Stimulated activated CD4-positive, alpha-beta T cell treated with anti-CD3 and anti-CD28 coated beads, Interleukin-2, amount 100 ng/mL, for 24 hours (primary cell): ENCODE measurements around the gene ABL2.
"Not testable (repeated sequence)": the region's sequence is repeated elsewhere in the genome, so short reads cannot be mapped to it uniquely, and the experiment has no call there.

Experiments
- DNase-seq, 2 donors: peaks; one replicate each; pipeline ENCODE4 v3.0.0-alpha.2; 2020

The ABL2 gene

GRCh38 chr1:179213317-179213716 lies 16.2 kb downstream of the ABL2 start:
- not testable (repeated sequence) for DNase-seq

GRCh38 chr1:179208681-179209477 lies 20.6 kb downstream of the ABL2 start:
- no peak for DNase-seq

DNA sequence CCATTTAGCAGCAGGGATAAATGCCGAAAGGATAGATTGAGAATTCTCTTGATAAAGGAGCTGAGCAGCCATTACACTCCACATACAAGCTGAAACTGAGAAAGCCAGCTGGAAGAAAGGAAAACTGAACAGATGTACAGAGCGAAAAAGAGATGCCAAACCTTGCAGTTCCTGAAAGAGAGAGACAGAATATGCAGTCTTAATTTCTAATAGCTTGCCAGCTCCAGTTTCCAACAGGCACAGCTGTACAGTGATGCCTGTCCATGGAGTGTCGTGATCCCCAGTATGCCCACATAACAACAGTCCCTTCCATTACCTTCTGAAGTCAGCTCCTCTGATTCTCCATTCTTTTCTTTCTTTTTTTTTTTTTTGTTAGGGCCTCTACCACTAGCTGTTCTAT lies 22.7 kb downstream of the ABL2 start:
- DNase-seq = no peak

DNA sequence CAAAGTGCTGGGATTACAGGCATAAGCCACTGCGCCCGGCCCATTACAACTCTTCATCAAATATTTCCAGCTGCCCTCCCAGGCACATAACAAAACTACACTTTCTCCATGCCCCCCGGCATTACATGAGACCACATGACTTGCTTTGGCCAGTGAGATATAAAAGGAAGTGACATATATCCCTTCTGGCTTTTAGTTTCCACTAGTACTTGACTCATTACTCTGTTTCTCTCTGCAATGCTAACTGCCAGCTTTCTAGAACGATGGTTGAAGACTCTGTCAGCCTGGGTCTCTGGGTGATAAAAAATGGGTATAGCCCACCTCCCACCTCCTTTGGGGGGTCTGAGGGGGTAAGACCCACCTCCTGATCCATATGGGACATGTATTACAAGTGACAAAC lies 24.2 kb downstream of the ABL2 start:
- DNase-seq = no peak

- no peak for DNase-seq
These were observed 27.3 kb downstream of the ABL2 start for GRCh38 chr1:179202161-179202560.

DNA sequence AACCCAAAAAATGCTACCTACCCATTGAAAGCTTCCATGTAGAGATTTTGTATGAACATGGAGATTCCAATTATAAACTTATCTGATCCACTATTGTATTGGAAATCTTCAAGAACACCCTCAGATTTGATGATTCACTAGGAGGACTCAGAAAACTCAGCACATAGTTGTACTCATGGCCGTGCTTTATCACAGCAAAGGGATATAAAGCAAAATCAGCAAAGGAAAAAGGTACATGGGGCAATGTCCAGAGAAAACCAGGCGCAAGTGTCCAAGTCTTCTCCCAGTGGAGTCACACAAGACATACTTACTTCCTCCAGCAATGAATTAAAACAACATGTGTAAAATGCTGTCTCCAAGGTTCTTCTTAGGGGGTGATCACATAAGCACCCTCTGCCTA lies 28.9 kb downstream of the ABL2 start:
- no peak for DNase-seq

DNA sequence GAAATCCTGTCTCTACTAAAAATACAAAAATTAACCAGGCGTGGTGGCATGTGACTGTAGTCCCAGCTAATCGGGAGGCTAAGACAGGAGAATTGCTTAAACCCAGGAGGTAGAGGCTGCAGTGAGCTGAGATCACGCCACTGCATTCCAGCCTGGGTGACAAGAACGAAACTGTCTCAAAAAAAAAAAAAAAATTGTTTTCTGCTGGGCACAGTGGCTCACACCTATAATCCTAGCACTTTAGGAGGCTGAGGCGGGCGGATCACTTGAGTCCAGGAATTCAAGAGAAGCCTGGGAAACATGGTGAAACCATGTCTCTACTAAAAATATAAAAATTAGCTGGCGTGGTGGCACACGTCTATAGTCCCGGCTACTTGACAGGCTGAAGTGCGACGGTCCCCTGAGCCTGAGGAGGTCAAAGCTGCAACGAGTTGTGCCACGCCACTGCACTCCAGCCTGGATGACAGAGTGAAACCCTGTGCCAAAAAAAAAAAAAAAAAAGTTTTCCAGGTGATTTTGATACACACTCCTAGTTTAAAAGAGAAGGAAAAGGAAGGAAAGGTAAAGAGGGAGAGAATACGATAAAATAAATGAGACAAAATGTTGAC lies 31.7 kb downstream of the ABL2 start:
- no peak for DNase-seq

GRCh38 chr1:179195857-179196256 lies 33.6 kb downstream of the ABL2 start:
- DNase-seq = not testable (repeated sequence)

- DNase-seq = no peak
These were observed 34.1 kb downstream of the ABL2 start for GRCh38 chr1:179195376-179195775.

GRCh38 chr1:179194068-179194537 lies 35.4 kb downstream of the ABL2 start:
- DNase-seq = no peak

DNA sequence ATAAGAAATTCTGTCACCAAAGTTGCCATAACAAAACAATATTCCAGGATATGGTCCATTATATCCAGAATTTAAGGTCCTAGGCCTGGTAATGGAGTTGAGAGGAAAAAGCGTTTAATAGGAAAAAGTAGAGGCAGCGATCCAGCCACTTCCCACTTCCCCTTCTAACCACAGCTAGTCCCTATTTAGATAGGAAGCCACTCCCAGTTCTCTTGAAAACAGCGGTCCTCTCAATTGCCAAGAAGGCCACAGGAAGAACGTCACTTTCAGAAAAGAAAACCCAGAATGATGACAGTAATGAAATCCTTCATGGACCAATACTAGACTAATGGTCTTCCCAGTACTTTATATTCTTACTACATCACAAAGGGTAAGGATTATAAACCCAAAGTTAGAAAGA lies 38.6 kb downstream of the ABL2 start:
- DNase-seq = no peak

DNA sequence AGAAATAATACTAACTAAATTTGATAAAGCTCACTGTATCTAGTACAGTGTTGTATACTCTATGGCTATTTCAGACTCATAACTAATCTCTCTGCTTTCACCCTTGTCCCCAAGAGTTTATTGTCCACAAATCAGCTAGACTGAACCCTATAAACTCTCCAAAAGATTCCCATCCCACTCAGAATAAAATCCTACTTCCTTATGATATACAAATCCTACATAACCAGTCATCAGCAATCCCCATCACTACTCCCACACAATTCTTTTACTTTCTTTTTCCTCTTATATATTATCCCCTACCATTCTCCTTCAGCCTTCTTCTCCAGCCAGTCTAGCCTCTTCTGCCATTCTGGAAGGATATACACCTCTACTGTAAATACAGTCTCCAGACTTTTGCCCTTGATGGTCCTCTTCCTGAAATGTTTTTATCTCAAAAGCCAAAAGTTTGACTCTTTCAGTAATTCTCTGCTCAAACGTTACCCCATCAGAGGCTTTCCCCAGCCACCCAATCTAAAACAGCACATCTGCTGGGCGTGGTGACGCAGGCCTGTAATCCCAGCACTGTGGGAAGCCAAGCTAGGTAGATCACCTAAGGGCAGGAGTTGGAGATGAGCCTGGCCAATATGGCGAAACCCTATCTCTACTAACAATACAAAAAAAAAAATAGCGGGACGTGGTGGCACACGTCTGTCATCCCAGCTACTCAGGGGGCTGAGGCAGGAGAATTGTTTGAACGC lies 41.6 kb downstream of the ABL2 start:
- no peak for DNase-seq

DNA sequence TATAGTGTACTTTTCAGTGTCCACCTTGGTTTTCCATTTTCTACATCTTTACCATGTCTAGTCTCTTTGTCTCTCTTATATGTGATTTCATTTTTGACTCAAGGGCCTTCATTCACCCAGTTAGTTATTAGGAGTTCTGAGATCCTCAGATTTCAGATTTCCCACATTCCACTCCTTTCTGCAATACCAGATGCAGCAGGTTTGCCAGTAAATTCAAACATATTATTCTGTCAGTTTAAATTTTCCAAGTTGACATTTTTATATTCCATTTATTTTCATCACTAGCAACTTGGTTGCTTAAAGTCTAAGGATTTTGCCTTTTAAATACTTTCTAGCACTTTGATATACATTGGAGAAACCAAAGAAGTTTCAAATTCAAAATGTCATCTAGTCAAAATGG lies 42.4 kb downstream of the ABL2 start:
- DNase-seq = no peak

DNA sequence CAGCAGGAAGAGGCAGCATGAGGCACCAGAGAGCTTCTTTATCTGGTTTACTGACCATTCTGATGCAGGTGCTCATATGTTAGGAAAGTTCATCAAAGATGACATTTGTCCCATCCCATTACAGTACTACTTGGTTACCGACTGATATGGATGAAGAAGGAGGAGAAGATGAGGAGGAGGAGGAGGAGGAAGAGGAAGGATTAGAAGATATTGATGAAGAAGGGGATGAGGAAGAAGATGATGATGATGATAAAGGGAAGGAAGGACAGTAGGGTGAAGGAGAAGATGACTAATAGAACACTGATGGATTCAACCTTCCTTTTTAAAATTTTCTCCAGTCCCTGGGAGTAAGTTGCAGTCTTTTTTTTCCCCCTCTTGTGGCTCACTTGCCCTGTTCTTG lies 45.1 kb downstream of the ABL2 start:
- no peak for DNase-seq

GRCh38 chr1:179183857-179184256 lies 45.6 kb downstream of the ABL2 start:
- no peak for DNase-seq

- DNase-seq = no peak
These were observed 50.5 kb downstream of the ABL2 start for GRCh38 chr1:179178950-179179349.

- DNase-seq = no peak
These were observed 51.3 kb downstream of the ABL2 start for GRCh38 chr1:179178183-179178582.

DNA sequence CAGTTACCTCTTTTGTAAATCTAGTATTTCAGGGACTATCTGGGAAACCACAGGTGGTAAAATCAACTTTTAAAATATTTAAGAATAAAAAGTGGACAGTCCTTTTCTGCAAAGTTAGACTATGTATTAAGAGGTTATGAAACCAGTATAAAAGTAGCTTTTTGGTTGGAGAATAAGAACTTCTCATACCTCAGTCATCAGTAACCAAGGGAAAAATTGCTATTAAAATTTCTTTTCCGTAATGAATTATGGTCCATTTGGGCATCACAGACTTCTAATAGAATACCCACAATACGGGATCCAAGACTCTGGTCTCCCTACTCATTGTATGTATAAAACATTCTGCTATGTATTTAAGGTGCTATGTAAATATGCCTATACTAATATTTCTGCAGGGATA lies 51.9 kb downstream of the ABL2 start:
- no peak for DNase-seq

- no peak for DNase-seq
These were observed 52.3 kb downstream of the ABL2 start for GRCh38 chr1:179177182-179177581.

DNA sequence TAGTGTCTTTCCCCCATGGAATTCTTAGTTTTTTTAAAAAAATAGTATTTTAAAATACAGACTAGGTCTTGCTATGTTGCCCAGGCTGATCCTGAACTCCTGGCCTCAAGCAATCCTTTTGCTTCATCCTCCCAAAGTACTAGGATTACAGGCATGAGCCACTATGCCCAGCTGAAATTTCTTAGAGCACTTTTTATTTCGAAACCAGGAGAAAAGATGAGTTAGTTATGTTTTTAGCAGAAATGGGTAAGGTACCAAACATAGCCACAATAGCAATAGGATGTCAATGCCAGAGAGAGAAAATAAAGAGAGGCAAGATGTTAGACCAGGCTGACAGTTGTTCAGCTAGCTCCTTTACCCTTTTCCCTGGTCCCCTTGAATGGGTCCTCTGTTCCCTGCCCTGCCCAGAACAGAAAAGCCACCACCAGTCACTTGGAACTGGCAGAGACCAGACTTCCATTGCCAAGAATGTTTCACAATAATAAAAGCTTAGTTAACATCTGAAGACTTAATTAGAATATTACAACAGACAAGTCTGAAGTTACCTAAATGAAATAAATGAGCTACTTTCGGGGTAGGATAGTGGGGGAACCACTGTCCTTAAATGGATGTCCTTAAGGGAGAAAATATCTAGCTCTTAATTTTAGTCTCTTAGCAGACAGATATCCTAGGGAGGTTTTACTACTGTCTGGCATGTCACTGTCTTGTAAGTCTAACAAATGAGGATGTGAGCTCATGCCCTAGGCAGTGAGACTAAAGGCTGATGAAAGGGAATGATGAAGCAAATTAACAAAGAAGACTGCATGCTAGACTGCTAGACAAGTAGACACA lies 54.3 kb downstream of the ABL2 start:
- no peak for DNase-seq

GRCh38 chr1:179170468-179170770 lies 59.1 kb downstream of the ABL2 start:
- not testable (repeated sequence) for DNase-seq

GRCh38 chr1:179169616-179170467 lies 59.6 kb downstream of the ABL2 start:
- no peak for DNase-seq
